PFSK-1 (cell line): ENCODE results near the gene TOP2A.

Experiments used
- FOXP2 ChIP-seq: optimal IDR thresholded peaks from 2 replicates; pipeline ENCODE3; 2011; ENCODE audit warnings: borderline replicate concordance, control low read depth, inconsistent platforms; ENCODE audit not compliant: insufficient read depth; ENCODE audit errors: extremely low read length, extremely low read depth
- POLR2AphosphoS5 ChIP-seq: IDR thresholded peaks from 2 replicates; pipeline ENCODE4 v1.6.1; 2012; ENCODE audit warnings: low read depth, mild to moderate bottlenecking, control low read depth, low read length, moderate library complexity
- SIN3A ChIP-seq: IDR thresholded peaks from 2 replicates; pipeline ENCODE4 v1.6.1; 2012; ENCODE audit warnings: mild to moderate bottlenecking, low read length, moderate library complexity, borderline replicate concordance; ENCODE audit not compliant: insufficient read depth
- TAF1 ChIP-seq: IDR thresholded peaks from 2 replicates; pipeline ENCODE4 v1.6.1; 2012; ENCODE audit warnings: low read length, control low read depth, borderline replicate concordance; ENCODE audit not compliant: insufficient read depth
- TF ChIP-seq, protein P1 (sequence below), 2 experiments: IDR thresholded peaks; 2 replicates each; pipeline versions ENCODE4 v1.6.1 to v1.8.0; 2011 to 2012; ENCODE audit warnings: low read depth in 2 of 2, low read length in 2 of 2, control low read depth in 1 of 2, inconsistent platforms in 1 of 2, mild to moderate bottlenecking in 1 of 2, moderate library complexity in 1 of 2; ENCODE audit not compliant: insufficient read depth in 1 of 2

The TOP2A gene

DNA sequence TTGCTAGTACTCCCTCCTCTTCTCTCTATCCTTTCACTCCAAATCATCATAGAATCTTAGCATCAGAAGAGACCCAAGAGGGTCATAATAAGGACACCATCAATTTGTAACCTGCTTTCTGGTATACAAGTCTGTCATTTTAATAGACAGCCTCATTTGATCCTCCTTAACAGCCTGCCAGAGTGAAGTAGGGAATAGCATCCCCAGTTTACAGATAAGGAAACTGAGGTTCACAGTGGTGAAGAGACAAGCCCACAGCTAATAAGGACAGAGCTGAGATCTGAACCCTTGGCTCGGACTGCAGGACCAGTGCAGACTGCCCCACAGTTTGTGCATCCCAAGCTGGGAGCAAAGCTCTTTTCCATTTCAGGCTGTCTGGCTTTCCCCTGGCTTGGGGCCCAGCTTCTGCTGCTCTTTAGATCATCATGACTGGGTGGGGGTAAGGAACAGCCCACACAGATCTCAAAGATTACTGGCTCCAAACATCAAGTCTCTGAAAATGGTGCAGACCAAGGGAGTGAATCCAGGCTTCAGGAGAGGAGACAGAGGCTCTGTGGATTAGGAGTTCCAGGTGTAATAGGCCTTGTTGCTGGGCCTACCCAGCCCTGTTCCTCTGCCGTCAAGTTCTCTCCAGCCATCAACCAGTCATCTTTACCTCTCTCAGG is 15.3 kb upstream of the TOP2A start:
- TF ChIP-seq FOXP2 (no peak), TAF1 (no peak)
- TF ChIP-seq, protein P1, sequence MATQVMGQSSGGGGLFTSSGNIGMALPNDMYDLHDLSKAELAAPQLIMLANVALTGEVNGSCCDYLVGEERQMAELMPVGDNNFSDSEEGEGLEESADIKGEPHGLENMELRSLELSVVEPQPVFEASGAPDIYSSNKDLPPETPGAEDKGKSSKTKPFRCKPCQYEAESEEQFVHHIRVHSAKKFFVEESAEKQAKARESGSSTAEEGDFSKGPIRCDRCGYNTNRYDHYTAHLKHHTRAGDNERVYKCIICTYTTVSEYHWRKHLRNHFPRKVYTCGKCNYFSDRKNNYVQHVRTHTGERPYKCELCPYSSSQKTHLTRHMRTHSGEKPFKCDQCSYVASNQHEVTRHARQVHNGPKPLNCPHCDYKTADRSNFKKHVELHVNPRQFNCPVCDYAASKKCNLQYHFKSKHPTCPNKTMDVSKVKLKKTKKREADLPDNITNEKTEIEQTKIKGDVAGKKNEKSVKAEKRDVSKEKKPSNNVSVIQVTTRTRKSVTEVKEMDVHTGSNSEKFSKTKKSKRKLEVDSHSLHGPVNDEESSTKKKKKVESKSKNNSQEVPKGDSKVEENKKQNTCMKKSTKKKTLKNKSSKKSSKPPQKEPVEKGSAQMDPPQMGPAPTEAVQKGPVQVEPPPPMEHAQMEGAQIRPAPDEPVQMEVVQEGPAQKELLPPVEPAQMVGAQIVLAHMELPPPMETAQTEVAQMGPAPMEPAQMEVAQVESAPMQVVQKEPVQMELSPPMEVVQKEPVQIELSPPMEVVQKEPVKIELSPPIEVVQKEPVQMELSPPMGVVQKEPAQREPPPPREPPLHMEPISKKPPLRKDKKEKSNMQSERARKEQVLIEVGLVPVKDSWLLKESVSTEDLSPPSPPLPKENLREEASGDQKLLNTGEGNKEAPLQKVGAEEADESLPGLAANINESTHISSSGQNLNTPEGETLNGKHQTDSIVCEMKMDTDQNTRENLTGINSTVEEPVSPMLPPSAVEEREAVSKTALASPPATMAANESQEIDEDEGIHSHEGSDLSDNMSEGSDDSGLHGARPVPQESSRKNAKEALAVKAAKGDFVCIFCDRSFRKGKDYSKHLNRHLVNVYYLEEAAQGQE (IDR thresholded peaks at IDR 0.05; ENCODE audit: insufficient read depth in 1 of 2, low read depth in 2 of 2, low read length in 2 of 2) = no peak

DNA sequence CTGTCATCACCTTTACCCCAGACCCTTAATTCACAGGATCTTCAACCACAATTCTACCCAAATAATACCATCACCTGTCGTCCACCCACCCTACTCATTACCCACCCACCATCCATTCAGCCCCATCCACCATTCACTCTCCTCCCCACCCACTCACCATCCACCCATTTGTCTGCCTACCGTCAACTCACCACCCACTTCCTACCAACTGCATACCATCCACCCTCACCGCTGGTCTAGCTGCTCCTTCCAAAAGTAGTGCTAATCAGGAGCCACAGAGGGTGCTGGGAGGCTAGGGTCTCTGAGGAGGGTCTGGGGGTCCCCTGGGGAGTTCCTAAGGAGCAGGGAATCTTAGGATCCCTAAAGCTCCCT is 13.5 kb upstream of the TOP2A start:
- TF ChIP-seq TAF1 (no peak), POLR2AphosphoS5 (no peak), FOXP2 (no peak), SIN3A (no peak)
- TF ChIP-seq, protein P1 (IDR thresholded peaks at IDR 0.05; ENCODE audit: insufficient read depth in 1 of 2, low read depth in 2 of 2, low read length in 2 of 2) = no peak

DNA sequence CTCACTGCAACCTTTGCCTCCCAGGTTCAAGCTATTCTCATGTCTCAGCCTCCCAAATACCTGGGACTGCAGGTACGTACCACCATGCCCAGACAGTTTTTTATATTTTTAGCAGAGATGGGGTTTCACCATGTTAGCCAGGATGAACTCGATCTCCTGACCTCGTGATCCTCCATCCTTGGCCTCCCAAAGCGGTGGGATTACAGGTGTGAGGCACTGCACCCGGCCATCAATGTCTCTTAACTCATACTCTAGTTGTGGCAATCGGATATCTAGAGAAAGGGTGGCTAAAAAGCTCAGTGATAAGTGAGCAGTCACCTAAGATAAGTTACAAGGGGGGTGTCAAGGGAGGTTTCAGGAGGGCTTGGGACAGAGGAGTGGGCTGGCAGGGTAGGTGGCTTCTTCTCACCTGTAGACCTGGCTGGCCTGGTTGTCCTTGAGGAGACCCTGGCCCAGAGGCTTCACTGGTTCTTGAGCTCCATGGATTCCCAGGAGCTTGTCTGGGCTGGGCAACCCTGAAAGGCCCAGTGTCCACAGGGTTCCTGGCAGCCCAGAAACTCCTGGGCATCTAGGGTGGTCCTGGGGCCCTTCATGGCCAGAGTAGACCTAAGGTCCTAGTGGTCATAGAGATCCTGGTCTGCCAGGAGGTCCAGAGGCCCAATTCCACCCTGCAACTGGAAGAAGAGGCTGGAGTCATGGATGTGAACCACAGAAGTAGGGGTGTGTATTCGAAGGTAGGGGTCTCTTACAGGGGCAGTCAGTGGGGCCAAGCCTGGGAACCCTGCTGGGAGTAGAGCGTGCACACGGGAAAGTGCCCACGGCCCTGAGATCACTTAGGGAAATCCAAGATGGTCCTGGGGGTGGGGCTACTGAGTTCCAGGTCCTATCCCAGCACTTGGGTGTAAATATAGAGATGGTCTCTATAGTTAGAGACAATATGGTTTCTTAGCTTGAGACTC is 12.9 kb upstream of the TOP2A start:
- no peak for TF ChIP-seq SIN3A

DNA sequence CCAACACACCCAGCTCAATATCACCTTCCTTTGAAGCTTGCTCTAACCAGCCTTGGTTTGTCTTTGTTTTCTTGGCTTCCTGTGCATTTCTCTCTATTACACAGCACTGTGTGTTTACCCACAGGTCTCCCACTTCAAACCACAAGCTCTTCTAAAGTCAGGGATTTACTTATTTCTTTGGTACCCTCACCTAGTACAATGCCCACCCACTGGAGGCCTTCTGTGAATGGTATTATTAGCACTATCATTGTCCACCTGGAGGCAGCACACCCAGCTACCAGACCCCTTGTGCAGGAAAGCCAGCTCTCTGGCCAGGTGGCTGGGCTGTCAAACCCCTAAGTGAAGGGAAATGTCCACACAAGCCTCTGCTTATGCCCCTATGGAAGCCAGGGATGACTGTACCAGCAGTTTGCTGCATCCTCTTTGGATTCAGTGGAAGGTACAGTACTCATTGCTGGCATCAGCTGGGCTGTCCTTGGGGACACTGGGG is 9.4 kb upstream of the TOP2A start:
- TF ChIP-seq SIN3A (no peak), POLR2AphosphoS5 (no peak), FOXP2 (no peak), TAF1 (no peak)
- TF ChIP-seq, protein P1 (IDR thresholded peaks at IDR 0.05; ENCODE audit: insufficient read depth in 1 of 2, low read depth in 2 of 2, low read length in 2 of 2) = no peak

DNA sequence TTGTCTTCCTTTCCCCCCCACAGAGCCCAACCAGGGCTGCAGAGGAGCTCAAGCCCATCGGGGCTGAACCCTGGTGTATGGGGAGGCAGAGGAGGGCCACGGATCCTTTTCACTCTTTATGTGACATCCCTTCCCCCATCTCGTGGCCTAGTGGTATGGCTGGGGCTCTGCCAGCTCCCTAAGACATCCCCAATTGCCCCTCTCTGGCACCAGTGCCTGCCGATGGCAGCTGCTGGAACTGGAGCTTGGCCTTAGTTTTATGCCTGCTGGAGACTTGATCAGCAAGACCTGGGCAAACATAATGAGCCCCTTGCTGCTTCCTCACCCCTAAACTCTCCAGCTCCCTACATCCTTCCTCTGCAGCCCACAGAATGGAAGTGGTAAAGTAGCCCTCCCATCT is 8.0 kb upstream of the TOP2A start:
- TF ChIP-seq SIN3A = no peak
- TF ChIP-seq, protein P1 (IDR thresholded peaks at IDR 0.05; ENCODE audit: insufficient read depth in 1 of 2, low read depth in 2 of 2, low read length in 2 of 2) = no peak
- no peak for TF ChIP-seq TAF1
- TF ChIP-seq POLR2AphosphoS5 = no peak
- TF ChIP-seq FOXP2 = no peak
